Measurements from ENCODE around the gene OR5H2. TPM values are rescaled to one million over a fixed set of nuclear protein-coding genes. Genes with fewer than 3 reads are reported as not detected.

The OR5H2 gene
- total and polyA plus RNA-seq, 10 of the 15 experiments (the other 5 are each of a cell fraction or from before 2014, with no cell fraction given), result 1.7 TPM; not detected in 9

- Histone ChIP-seq H2AFZ (ENCODE audit: control insufficient read depth, low read depth, low read length) (no peak overlapping the region), H3K9me3 (replicated peaks; ENCODE audit: control insufficient read depth, insufficient read depth, low read length) (no peaks in the 10 kb centered on the region)
- 17% methylated on average over 2 of the region's 2 CpGs for WGBS (ENCODE audit: insufficient coverage, insufficient replicate concordance, low lambda C conversion rate, missing lambda C conversion rate)
Observed at GRCh38 chr3:98322101-98322500, 39.8 kb downstream of the OR5H2 start.

More at GRCh38 chr3:98322101-98322500, 39.8 kb downstream of the OR5H2 start:
- TF ChIP-seq DPF2 (IDR thresholded peaks at IDR 0.05) (no peak), SMC3 (IDR thresholded peaks at IDR 0.05; ENCODE audit: borderline replicate concordance, low read length) (no peak), MXI1 (IDR thresholded peaks at IDR 0.05; ENCODE audit: low read depth, low read length) (no peak), RFX5 (IDR thresholded peaks at IDR 0.05; ENCODE audit: low read depth, low read length) (no peak), BCLAF1 (IDR thresholded peaks at IDR 0.05) (no peak), CBX3 (IDR thresholded peaks at IDR 0.05; ENCODE audit: borderline replicate concordance, low read depth) (no peak), NFIC (IDR thresholded peaks at IDR 0.05; ENCODE audit: low read depth, low read length) (no peak), SUPT20H (IDR thresholded peaks at IDR 0.05; ENCODE audit: borderline replicate concordance, control insufficient read depth, low read depth, low read length) (no peak), TBL1XR1 (IDR thresholded peaks at IDR 0.05; ENCODE audit: low read depth, low read length) (no peak), RB1 (IDR thresholded peaks at IDR 0.05; ENCODE audit: borderline replicate concordance) (no peak), HDGF (IDR thresholded peaks at IDR 0.05) (no peak), RBBP5 (conservative IDR thresholded peaks at IDR 0.05) (no peak), NR2F1 (conservative IDR thresholded peaks at IDR 0.05) (no peak), ZBTB11 (CRISPR knock-in tag; IDR thresholded peaks at IDR 0.05) (no peak), EZH2 (IDR thresholded peaks at IDR 0.05; ENCODE audit: borderline replicate concordance, control insufficient read depth, low read depth, low read length) (no peak), CHD4 (IDR thresholded peaks at IDR 0.05) (no peak), SIN3A (IDR thresholded peaks at IDR 0.05; ENCODE audit: low read depth, low read length) (no peak)
- TF ChIP-seq, protein P1, sequence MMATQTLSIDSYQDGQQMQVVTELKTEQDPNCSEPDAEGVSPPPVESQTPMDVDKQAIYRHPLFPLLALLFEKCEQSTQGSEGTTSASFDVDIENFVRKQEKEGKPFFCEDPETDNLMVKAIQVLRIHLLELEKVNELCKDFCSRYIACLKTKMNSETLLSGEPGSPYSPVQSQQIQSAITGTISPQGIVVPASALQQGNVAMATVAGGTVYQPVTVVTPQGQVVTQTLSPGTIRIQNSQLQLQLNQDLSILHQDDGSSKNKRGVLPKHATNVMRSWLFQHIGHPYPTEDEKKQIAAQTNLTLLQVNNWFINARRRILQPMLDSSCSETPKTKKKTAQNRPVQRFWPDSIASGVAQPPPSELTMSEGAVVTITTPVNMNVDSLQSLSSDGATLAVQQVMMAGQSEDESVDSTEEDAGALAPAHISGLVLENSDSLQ (IDR thresholded peaks at IDR 0.05), result no peak
- in situ Hi-C loops (cut with MboI) (no loop called here), intact Hi-C loops (cut with micrococcal nuclease; ENCODE audit: unreplicated experiment) (no loop called here)
- RAD21 ChIA-PET (ENCODE audit: unreplicated experiment), result no interaction called here
- POLR2A ChIA-PET, result no interaction called here
- H4K20me1 ChIP-seq (ENCODE audit: control insufficient read depth, insufficient read depth), result no peaks in the 10 kb centered on the region
- H3K4me3 ChIP-seq, result no peak overlapping the region
- H3K9ac ChIP-seq (ENCODE audit: control insufficient read depth, insufficient read depth, low read length), result no peak overlapping the region
- SMC1A ChIA-PET (ENCODE audit: uncharacterized antibody, unreplicated experiment), result interaction anchor here (1.4 kb wide), 1 partner anchor 80 kb away, joined by 4 read pairs; no protein-coding TSS in a partner anchor
- H3K4me1 ChIP-seq (ENCODE audit: control insufficient read depth, insufficient read depth, low read length), result peaks cover under 1% of the 10 kb centered on the region
- peak; percentile 43 for ATAC-seq
- H3K27me3 ChIP-seq (replicated peaks in 1 of 2; ENCODE audit: control insufficient read depth in 2 of 2, insufficient read depth in 2 of 2, low read length in 1 of 2), result no peaks in the 10 kb centered on the region
- no peak overlapping the region for H3K4me2 ChIP-seq (ENCODE audit: control insufficient read depth, insufficient read depth)
- CTCF ChIA-PET, result no interaction called here
- DNase-seq (ENCODE audit: low read depth, low spot score), result no peak
- no peak for FAIRE-seq
- no peaks in the 10 kb centered on the region for H3K79me2 ChIP-seq (ENCODE audit: control insufficient read depth, insufficient read depth, low read length)
- H3K27ac ChIP-seq (ENCODE audit: control insufficient read depth, insufficient read depth), result no peak overlapping the region
- no peaks in the 10 kb centered on the region for H3K36me3 ChIP-seq (ENCODE audit: control insufficient read depth in 2 of 2, insufficient read depth in 2 of 2, low read length in 1 of 2)
- no TSS peak for BruUV-seq (replicated peaks)

All from GM12878 (cell line).